Neural crest cell (in vitro differentiated cells): Measurements from ENCODE around the gene FBXL12. TPM values are rescaled to one million over a fixed set of nuclear protein-coding genes. Genes with fewer than 3 reads are reported as not detected.

Source experiments
- DNase-seq: peaks from one replicate; pipeline ENCODE4 v3.0.0; 2021; ENCODE audit warnings: low read depth, mixed read lengths, low spot score
- H3K27ac Mint-ChIP-seq: one replicate; pipeline ENCODE4 v1.8.0; 2021; ENCODE audit warnings: mild to moderate bottlenecking, mixed read lengths; ENCODE audit not compliant: unreplicated experiment
- H3K27me3 Mint-ChIP-seq: 2 replicates; pipeline ENCODE4 v1.8.0; 2021; ENCODE audit warnings: low read depth, mild to moderate bottlenecking, mixed read lengths
- H3K36me3 Mint-ChIP-seq: 2 replicates; pipeline ENCODE4 v1.8.0; 2021; ENCODE audit warnings: low read depth, mild to moderate bottlenecking, mixed read lengths
- H3K4me1 Mint-ChIP-seq: 2 replicates; pipeline ENCODE4 v1.8.0; 2021; ENCODE audit warnings: mixed read lengths
- H3K4me3 Mint-ChIP-seq: one replicate; pipeline ENCODE4 v1.8.0; 2021; ENCODE audit warnings: mild to moderate bottlenecking, mixed read lengths
- H3K9me3 Mint-ChIP-seq: 2 replicates; pipeline ENCODE4 v1.8.0; 2021; ENCODE audit warnings: mixed read lengths
- CTCF ChIP-seq: fragments of 200-600 bp; sonication (generic); conservative IDR thresholded peaks from 2 replicates; pipeline ENCODE4 v1.5.0; 2021; ENCODE audit warnings: antibody characterized with exemption, mild to moderate bottlenecking
- total RNA-seq: library from RNA; stranded (reverse); gene quantifications from 2 replicates; pipeline ENCODE4 v1.2.1, GENCODE V29; 2021

Gene FBXL12
- total RNA-seq, 1 donor from 2014 or later: 33.1 TPM

GRCh38 chr19:9835507-9835949 is 16.6 kb upstream of the FBXL12 start:
- Mint-ChIP-seq H3K27ac (peak overlapping the region; percentile 69), H3K4me1 (peaks cover 23% of the 10 kb centered on the region), H3K36me3 (peaks cover 3% of the 10 kb centered on the region), H3K27me3 (peaks cover 3% of the 10 kb centered on the region), H3K4me3 (peak overlapping the region; percentile 95), H3K9me3 (no peaks in the 10 kb centered on the region)
- no peak for TF ChIP-seq CTCF
- DNase-seq: no peak

GRCh38 chr19:9834726-9835506 is 16.0 kb upstream of the FBXL12 start, which contains the start of gene PIN1:
Gene PIN1 (plus strand): TSS chr19:9835318. CDS start chr19:9835345, 27 bp downstream.
- peak; percentile 60 for TF ChIP-seq CTCF
- H3K27me3 Mint-ChIP-seq: peaks cover 3% of the 10 kb centered on the region
- peak within 1 kb of the TSS; percentile 95 for H3K4me3 Mint-ChIP-seq
- DNase-seq: peak; percentile 99
- peaks cover 23% of the 10 kb centered on the region for H3K4me1 Mint-ChIP-seq
- peak within 1 kb of the TSS; percentile 69 for H3K27ac Mint-ChIP-seq
- H3K36me3 Mint-ChIP-seq: peaks cover 3% of the 10 kb centered on the region
- no peaks in the 10 kb centered on the region for H3K9me3 Mint-ChIP-seq

- Mint-ChIP-seq H3K36me3 (peaks cover 3% of the 10 kb centered on the region), H3K27ac (no peak overlapping the region)
- TF ChIP-seq CTCF: no peak
Observed at GRCh38 chr19:9834307-9834725, 15.4 kb upstream of the FBXL12 start.

GRCh38 chr19:9828551-9829063 is 9.7 kb upstream of the FBXL12 start:
- Mint-ChIP-seq H3K9me3 (no peaks in the 10 kb centered on the region), H3K27me3 (no peaks in the 10 kb centered on the region), H3K4me1 (peaks cover 23% of the 10 kb centered on the region), H3K27ac (no peak overlapping the region), H3K4me3 (peak overlapping the region; percentile 99), H3K36me3 (no peaks in the 10 kb centered on the region)
- TF ChIP-seq CTCF: no peak
- DNase-seq: no peak

More at GRCh38 chr19:9834307-9834725, 15.4 kb upstream of the FBXL12 start:
- no peaks in the 10 kb centered on the region for H3K9me3 Mint-ChIP-seq
- no peak for DNase-seq
- peaks cover 3% of the 10 kb centered on the region for H3K27me3 Mint-ChIP-seq
- H3K4me3 Mint-ChIP-seq: peak overlapping the region; percentile 94
- peaks cover 23% of the 10 kb centered on the region for H3K4me1 Mint-ChIP-seq

GRCh38 chr19:9827289-9828238 is 8.7 kb upstream of the FBXL12 start, which contains the start of gene UBL5:
Gene UBL5 (plus strand): TSS chr19:9827918. CDS start chr19:9828338, 420 bp downstream.
- TF ChIP-seq CTCF: no peak
- Mint-ChIP-seq H3K36me3 (no peaks in the 10 kb centered on the region), H3K4me1 (peaks cover 23% of the 10 kb centered on the region), H3K9me3 (no peaks in the 10 kb centered on the region), H3K27me3 (no peaks in the 10 kb centered on the region), H3K4me3 (peak within 1 kb of the TSS; percentile 99), H3K27ac (peak within 1 kb of the TSS; percentile 100)
- peak; percentile 78 for DNase-seq
